Muscle of leg (tissue), 11 donors: ENCODE data around the gene KLF7. TPM values are rescaled to one million over a fixed set of nuclear protein-coding genes. Genes with fewer than 3 reads are reported as not detected.

ENCODE experiments used
- DNase-seq: peaks from one replicate; pipeline ENCODE4 v3.0.0; 2013
- H3K27ac ChIP-seq: one replicate; pipeline ENCODE4 v1.5.1; 2013; ENCODE audit warnings: mild to moderate bottlenecking, low read length, control low read depth
- H3K27me3 ChIP-seq: one replicate; pipeline ENCODE4 v1.6.1; 2013; ENCODE audit warnings: low read length; ENCODE audit not compliant: control insufficient read depth, insufficient read depth
- H3K36me3 ChIP-seq: one replicate; pipeline ENCODE4 v1.6.1; 2013; ENCODE audit warnings: low read length; ENCODE audit not compliant: control insufficient read depth, insufficient read depth
- H3K4me1 ChIP-seq: one replicate; pipeline ENCODE4 v1.6.1; 2013; ENCODE audit warnings: low read length; ENCODE audit not compliant: control insufficient read depth, insufficient read depth
- H3K4me3 ChIP-seq: one replicate; pipeline ENCODE4 v1.5.1; 2013; ENCODE audit warnings: low read length, control low read depth
- H3K9me3 ChIP-seq: replicated peaks from 2 replicates; pipeline ENCODE4 v1.6.1; 2013; ENCODE audit warnings: low read depth, low read length; ENCODE audit not compliant: control insufficient read depth
- WGBS: methylation state at CpG from one replicate; pipeline ENCODE4 v1.1.5; 2013; ENCODE audit warnings: missing lambda C conversion rate; ENCODE audit not compliant: insufficient coverage; 5-methylcytosine and 5-hydroxymethylcytosine counted together
- polyA plus RNA-seq, 8 donors: library from polyadenylated mRNA; unstranded; fragments of 120-200 nt; gene quantifications; one replicate each; pipeline versions ENCODE4 v1.2.1 to v1.2.3, GENCODE V29; 2013; ENCODE audit warnings: inconsistent platforms in 1 of 8, low replicate concordance in 1 of 8; ENCODE audit not compliant: insufficient read length in 8 of 8, insufficient read depth in 1 of 8
- total RNA-seq: library from RNA; stranded (reverse); fragments of 120-200 nt; gene quantifications from one replicate; pipeline ENCODE4 v1.2.4, GENCODE V29; 2013

Gene KLF7
- total and polyA plus RNA-seq, 9 donors: 8.7 to 20.5 (median 15.7) TPM

DNA sequence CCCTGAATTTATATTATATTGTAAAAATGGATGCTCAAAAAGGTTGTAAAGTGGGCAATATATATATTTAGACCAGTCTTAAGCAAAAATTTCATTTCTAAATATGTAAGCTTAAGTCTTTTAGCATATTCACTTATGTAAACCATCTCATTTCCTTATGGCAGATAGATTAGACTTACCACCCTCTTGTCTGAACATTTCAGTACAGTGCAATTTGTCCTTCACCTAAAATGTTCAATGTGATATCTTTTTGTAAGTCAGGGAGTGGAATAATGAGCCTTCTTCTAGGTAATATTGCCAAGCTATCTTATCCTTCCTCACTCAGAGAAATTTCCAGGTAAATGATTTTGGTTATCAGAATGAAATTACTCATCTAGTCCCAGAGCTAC, 92.3 kb downstream of the KLF7 start:
- no peak for DNase-seq
- no peak overlapping the region for H3K4me3 ChIP-seq
- H3K27ac ChIP-seq: peak overlapping the region; percentile 80
- H3K4me1 ChIP-seq: peaks cover 9% of the 10 kb centered on the region
- H3K9me3 ChIP-seq: no peaks in the 10 kb centered on the region
- H3K36me3 ChIP-seq: peaks cover 5% of the 10 kb centered on the region
- H3K27me3 ChIP-seq: no peaks in the 10 kb centered on the region

DNA sequence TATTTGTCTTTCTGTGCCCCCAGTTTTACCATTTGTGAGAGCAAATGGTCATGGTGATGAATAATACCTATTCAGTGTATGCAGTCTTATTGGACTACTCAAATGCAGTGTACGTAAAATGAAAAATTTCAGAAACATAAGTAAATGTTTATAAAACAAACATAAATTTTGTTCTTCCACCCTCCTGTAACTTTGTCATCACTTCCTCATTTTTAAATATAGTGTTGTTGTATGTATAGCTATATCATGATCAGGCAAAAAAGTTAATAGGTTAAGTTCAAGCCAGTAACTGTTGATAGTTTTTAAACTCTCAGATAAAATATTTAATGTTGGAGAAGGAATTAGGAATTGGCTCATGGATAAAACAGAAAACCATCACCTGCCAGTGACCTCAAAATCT, 93.2 kb downstream of the KLF7 start:
- Histone ChIP-seq H3K4me1 (peaks cover 10% of the 10 kb centered on the region), H3K27ac (no peak overlapping the region), H3K9me3 (no peaks in the 10 kb centered on the region), H3K4me3 (no peak overlapping the region), H3K27me3 (no peaks in the 10 kb centered on the region), H3K36me3 (no peaks in the 10 kb centered on the region)
- WGBS: no CpG with 5 or more reads among the region's 1 CpG
- no peak for DNase-seq

DNA sequence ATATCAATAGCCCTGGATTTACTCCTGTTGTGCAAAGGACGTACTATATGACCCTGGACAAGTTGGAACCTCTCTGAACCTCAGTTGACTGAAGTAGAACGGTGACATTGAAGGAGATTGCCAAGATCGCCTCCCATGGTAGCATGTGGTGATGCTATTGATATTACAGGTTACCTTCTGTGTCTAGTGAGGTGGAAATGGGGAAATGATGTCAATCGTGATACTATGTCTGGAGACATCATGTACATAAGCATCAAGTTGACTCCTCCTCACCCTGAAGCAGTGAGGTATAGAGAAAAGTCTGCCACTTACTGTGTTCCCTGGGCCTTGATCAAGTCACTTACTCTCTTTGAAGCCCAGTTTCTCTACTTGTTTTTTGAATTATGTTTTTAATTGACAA, 93.9 kb downstream of the KLF7 start:
- no peak for DNase-seq
- H3K27ac ChIP-seq: no peak overlapping the region
- WGBS: 86% methylated on average over 1 of the region's 4 CpGs
- peaks cover 12% of the 10 kb centered on the region for H3K4me1 ChIP-seq
- no peaks in the 10 kb centered on the region for H3K27me3 ChIP-seq
- no peak overlapping the region for H3K4me3 ChIP-seq
- no peaks in the 10 kb centered on the region for H3K9me3 ChIP-seq
- H3K36me3 ChIP-seq: no peaks in the 10 kb centered on the region

DNA sequence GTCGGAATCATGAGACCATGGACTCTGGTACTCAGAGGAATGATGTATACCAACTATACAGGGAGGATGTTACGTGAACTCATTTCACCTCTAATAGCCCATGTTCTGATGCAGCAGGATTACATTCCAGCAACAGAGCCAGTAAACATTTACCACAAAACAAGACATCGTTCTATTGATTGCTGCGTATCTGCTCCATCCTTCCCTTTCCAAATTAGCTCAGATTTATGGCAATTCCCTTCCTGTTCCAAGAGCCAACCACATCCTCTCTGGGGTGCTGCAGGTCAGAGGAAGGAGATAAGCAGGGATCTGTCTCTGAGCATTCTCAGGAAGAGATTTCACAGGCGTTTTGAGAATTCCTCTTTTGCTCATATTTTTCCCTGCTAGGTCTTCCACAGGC, 98.3 kb downstream of the KLF7 start:
- Histone ChIP-seq H3K4me1 (peaks cover 5% of the 10 kb centered on the region), H3K9me3 (no peaks in the 10 kb centered on the region), H3K27ac (no peak overlapping the region), H3K27me3 (no peaks in the 10 kb centered on the region), H3K36me3 (no peaks in the 10 kb centered on the region), H3K4me3 (no peak overlapping the region)
- peak; percentile 44 for DNase-seq
- 28% methylated on average over 3 of the region's 5 CpGs for WGBS

DNA sequence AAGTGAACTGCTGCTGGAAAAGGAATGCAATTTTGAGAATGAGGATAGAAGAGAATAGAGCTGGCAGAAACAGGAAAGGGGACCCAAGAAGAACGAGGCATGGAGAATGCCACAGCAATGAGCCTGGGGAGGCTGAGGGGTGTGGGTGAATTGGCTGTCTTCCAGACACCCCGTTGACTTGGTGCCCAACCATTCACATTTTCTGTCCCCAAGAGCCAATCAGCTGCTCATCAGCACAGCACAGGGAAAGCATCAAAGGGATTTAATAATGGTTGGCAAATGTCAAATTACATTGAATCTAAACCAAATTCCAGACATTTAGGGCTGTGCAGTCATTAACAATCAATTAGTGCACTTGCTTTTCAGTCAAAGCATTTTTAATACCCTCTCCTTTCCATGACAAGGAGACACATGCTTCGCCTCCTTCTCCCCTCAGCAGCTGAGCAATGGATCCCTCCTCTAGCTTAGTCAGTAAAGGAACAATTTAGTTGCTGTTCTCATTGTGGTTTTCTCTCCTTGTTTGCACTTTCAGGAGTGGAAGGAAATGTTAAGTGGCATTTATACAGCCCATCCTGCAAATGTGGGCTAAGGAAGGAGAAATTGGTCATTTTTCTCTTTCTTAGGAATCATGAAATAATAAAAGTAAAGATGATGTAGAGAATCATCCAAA, 98.8 kb downstream of the KLF7 start:
- DNase-seq: no peak
- Histone ChIP-seq H3K27me3 (no peaks in the 10 kb centered on the region), H3K9me3 (no peaks in the 10 kb centered on the region), H3K4me3 (no peak overlapping the region), H3K36me3 (no peaks in the 10 kb centered on the region), H3K4me1 (peaks cover 5% of the 10 kb centered on the region), H3K27ac (no peak overlapping the region)
- WGBS: 20% methylated on average over 1 of the region's 3 CpGs

DNA sequence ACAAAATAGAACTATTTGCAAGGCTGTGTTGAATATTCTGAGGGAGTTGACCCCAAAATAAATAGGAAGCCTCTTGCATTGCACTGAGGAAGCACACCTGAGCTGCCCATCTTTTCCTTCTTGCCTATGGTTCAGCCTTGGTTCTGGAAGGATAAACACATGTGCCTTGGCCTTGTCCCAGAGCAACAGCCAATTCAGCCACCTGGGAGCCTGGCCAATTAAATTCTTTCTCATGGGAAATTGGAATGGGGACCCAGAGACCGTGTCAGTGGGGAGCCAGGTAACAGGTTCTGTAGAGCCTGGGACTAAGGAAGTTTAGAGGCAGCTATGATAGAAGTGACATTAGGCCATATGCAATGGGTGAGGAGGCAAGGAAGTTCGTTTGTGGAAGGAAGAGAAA, 99.6 kb downstream of the KLF7 start:
- WGBS: 73% methylated on average over 1 of the region's 2 CpGs
- Histone ChIP-seq H3K36me3 (no peaks in the 10 kb centered on the region), H3K27me3 (no peaks in the 10 kb centered on the region), H3K27ac (no peak overlapping the region), H3K9me3 (no peaks in the 10 kb centered on the region), H3K4me3 (no peak overlapping the region), H3K4me1 (peaks cover 5% of the 10 kb centered on the region)
- DNase-seq: no peak

DNA sequence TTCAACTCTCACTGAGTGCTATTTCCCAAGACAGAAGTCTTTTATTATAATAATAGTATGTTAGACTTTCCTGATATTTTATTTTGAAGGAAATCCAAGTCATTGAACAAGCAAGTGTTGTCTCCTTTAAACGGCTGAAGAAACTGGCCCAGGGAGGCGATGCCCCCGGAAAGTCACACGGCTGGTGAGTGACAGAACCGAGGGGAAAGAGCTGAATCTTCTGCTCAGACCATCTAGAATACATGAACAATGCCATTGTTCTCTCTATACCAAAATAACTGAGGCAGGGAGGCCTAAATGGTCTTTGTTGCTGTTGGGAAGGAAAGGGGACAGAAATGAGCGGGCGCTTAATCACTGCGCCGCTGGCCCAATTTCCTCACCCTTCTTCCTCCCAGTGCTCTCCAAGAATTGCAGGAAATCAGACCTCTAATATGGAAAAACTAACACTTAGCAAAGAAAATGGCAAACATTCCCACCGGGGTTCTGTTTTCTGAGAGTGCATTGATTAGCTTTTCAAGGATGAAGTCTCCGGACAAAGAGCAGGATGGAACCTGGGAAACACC, 101.5 kb downstream of the KLF7 start:
- no peaks in the 10 kb centered on the region for H3K27me3 ChIP-seq
- 80% methylated on average over 3 of the region's 11 CpGs for WGBS
- H3K36me3 ChIP-seq: no peaks in the 10 kb centered on the region
- H3K27ac ChIP-seq: no peak overlapping the region
- H3K9me3 ChIP-seq: no peaks in the 10 kb centered on the region
- DNase-seq: no peak
- H3K4me3 ChIP-seq: no peak overlapping the region
- peaks cover 5% of the 10 kb centered on the region for H3K4me1 ChIP-seq

DNA sequence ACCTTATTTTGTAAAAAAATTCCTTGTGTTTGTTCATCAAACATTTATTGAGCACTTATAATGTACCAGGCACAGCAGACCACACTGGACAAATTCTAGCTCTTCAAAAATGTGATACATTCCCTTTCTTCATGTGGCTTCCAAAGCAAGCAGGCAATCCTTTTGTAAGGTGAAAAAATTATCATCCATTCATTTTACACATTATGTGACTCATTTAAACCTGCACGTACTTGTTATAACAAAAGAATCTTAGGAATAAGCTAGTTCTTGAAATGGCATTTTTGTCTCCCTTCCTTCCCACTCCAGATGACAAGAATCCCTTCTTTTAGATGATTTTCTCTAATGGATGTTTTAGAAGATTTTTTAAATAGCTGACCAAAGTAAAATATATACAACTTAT, 104.6 kb downstream of the KLF7 start:
- Histone ChIP-seq H3K36me3 (no peaks in the 10 kb centered on the region), H3K4me1 (no peaks in the 10 kb centered on the region), H3K9me3 (no peaks in the 10 kb centered on the region), H3K27ac (no peak overlapping the region), H3K4me3 (no peak overlapping the region), H3K27me3 (no peaks in the 10 kb centered on the region)
- DNase-seq: no peak
- no CpG with 5 or more reads among the region's 1 CpG for WGBS

DNA sequence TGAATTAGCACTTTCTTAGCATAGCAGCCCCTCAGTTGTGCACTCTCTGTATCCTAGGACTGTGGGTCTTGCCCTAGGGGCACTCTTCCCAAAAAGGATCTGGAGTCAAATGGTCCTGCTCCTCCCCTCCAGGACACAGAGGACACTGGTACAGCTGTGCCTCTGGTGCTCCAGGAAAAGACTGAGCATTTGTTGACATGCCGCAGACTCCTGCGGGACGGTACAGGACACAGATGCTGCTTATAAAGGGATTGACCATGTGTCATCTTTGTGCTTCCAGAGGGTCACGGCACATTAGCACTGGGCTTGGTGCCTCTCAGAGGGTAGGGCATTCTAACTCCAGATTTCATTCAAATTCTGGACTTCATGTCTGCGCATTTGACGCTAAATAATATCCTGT, 110.5 kb downstream of the KLF7 start:
- no peak overlapping the region for H3K27ac ChIP-seq
- H3K4me1 ChIP-seq: peaks cover 7% of the 10 kb centered on the region
- H3K36me3 ChIP-seq: no peaks in the 10 kb centered on the region
- 62% methylated on average over 4 of the region's 6 CpGs for WGBS
- no peaks in the 10 kb centered on the region for H3K9me3 ChIP-seq
- H3K4me3 ChIP-seq: no peak overlapping the region
- H3K27me3 ChIP-seq: no peaks in the 10 kb centered on the region
- peak; percentile 74 for DNase-seq

DNA sequence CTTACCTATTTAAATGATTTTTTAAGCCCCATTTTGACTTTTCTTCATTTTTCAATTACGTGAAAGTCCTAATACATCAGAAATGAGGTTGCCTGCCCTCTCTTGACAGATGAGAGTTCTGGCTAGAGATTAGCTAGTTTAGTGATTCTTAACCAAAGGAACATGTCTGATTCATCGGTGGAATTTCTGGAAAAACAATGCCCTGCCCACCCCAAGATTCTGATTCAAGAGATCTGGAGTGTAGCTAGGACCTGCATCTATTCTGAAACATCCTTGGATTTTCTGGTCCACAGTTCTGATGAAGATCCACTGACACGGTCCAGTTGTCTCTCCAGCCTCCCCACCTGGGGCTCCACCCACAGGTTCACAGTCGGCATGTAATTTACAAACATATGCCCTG, 111.2 kb downstream of the KLF7 start:
- Histone ChIP-seq H3K27ac (no peak overlapping the region), H3K36me3 (no peaks in the 10 kb centered on the region), H3K9me3 (no peaks in the 10 kb centered on the region), H3K27me3 (no peaks in the 10 kb centered on the region), H3K4me3 (no peak overlapping the region), H3K4me1 (peaks cover 7% of the 10 kb centered on the region)
- WGBS: 83% methylated on average over 1 of the region's 4 CpGs
- no peak for DNase-seq
